Measurements from ENCODE around the gene SLC1A1. TPM values are rescaled to one million over a fixed set of nuclear protein-coding genes. Genes with fewer than 3 reads are reported as not detected.

SLC1A1 gene
- total RNA-seq, 1 experiment from 2014 or later: 0.05 TPM

DNA sequence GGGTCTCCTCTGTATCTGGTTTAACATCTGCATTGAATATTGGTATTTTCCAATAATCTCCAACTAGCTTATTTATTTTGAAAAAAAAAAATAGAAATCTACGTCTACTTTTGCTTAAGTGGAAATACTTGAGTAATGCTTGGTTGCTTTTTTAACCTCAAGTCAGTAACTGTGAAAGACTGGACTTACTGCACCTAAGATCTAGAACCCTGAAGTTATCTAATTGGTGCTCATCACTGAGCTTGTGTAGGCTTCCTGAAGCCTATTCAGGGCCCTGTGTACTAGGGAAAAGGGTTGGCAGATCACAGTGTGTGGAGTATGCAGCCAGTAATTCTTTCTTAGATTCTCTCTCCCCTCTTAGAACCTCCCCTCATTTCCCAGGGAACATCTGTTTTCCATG lies 16.2 kb downstream of the SLC1A1 start:
- CTCF ChIA-PET: no interaction called here
- no peak for TF ChIP-seq SIN3A (IDR thresholded peaks at IDR 0.05; ENCODE audit: borderline replicate concordance, insufficient read depth, low read depth, low read length)
- TF ChIP-seq, protein P1, sequence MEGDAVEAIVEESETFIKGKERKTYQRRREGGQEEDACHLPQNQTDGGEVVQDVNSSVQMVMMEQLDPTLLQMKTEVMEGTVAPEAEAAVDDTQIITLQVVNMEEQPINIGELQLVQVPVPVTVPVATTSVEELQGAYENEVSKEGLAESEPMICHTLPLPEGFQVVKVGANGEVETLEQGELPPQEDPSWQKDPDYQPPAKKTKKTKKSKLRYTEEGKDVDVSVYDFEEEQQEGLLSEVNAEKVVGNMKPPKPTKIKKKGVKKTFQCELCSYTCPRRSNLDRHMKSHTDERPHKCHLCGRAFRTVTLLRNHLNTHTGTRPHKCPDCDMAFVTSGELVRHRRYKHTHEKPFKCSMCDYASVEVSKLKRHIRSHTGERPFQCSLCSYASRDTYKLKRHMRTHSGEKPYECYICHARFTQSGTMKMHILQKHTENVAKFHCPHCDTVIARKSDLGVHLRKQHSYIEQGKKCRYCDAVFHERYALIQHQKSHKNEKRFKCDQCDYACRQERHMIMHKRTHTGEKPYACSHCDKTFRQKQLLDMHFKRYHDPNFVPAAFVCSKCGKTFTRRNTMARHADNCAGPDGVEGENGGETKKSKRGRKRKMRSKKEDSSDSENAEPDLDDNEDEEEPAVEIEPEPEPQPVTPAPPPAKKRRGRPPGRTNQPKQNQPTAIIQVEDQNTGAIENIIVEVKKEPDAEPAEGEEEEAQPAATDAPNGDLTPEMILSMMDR (IDR thresholded peaks at IDR 0.05): no peak
- no peak for TF ChIP-seq TCF7L2 (IDR thresholded peaks at IDR 0.05; ENCODE audit: low read depth, low read length)
- no peak for TF ChIP-seq REST (IDR thresholded peaks at IDR 0.05; ENCODE audit: insufficient read depth in 1 of 2, low read depth in 2 of 2, low read length in 1 of 2)
- no peak for TF ChIP-seq POLR2AphosphoS5 (IDR thresholded peaks at IDR 0.05; ENCODE audit: low read depth, low read length)
- Histone ChIP-seq H3K27ac (ENCODE audit: low read length) (no peak overlapping the region), H3K4me3 (ENCODE audit: low read depth in 2 of 2, low read length in 2 of 2) (no peak overlapping the region), H3K36me3 (ENCODE audit: control insufficient read depth, insufficient read depth, low read length) (no peaks in the 10 kb centered on the region), H3K4me1 (ENCODE audit: control insufficient read depth, insufficient read depth, low read length) (no peaks in the 10 kb centered on the region), H3K9me3 (ENCODE audit: control insufficient read depth, insufficient read depth, low read depth, low read length) (no peaks in the 10 kb centered on the region), H3K27me3 (ENCODE audit: control insufficient read depth, insufficient read depth, low read length) (no peaks in the 10 kb centered on the region)
- in situ Hi-C loops (cut with HindIII; ENCODE audit: low pct_unique_long_range_greater_than_20kb, low sequenced_read_pairs) (no loop called here), intact Hi-C loops (cut with micrococcal nuclease; ENCODE audit: unreplicated experiment) (no loop called here)
- DNase-seq (ENCODE audit: low read depth, low spot score) (no peak), ATAC-seq (no peak)
- POLR2A ChIA-PET: no interaction called here
- BruUV-seq (replicated peaks): no TSS peak

- no peak for TF ChIP-seq REST (IDR thresholded peaks at IDR 0.05; ENCODE audit: insufficient read depth in 1 of 2, low read depth in 2 of 2, low read length in 1 of 2)
- no peak for TF ChIP-seq TCF7L2 (IDR thresholded peaks at IDR 0.05; ENCODE audit: low read depth, low read length)
- TF ChIP-seq, protein P1 (IDR thresholded peaks at IDR 0.05): no peak
- no peak for TF ChIP-seq POLR2AphosphoS5 (IDR thresholded peaks at IDR 0.05; ENCODE audit: low read depth, low read length)
- TF ChIP-seq SIN3A (IDR thresholded peaks at IDR 0.05; ENCODE audit: borderline replicate concordance, insufficient read depth, low read depth, low read length): no peak
- in situ Hi-C loops (cut with HindIII; ENCODE audit: low pct_unique_long_range_greater_than_20kb, low sequenced_read_pairs): no loop called here
- DNase-seq (ENCODE audit: low read depth, low spot score) (no peak), ATAC-seq (no peak)
- Histone ChIP-seq H3K4me3 (ENCODE audit: low read depth in 2 of 2, low read length in 2 of 2) (no peak overlapping the region), H3K36me3 (ENCODE audit: control insufficient read depth, insufficient read depth, low read length) (no peaks in the 10 kb centered on the region), H3K4me1 (ENCODE audit: control insufficient read depth, insufficient read depth, low read length) (no peaks in the 10 kb centered on the region), H3K27me3 (ENCODE audit: control insufficient read depth, insufficient read depth, low read length) (no peaks in the 10 kb centered on the region), H3K9me3 (ENCODE audit: control insufficient read depth, insufficient read depth, low read depth, low read length) (no peaks in the 10 kb centered on the region), H3K27ac (ENCODE audit: low read length) (no peak overlapping the region)
- ChIA-PET POLR2A (no interaction called here), CTCF (no interaction called here)
- BruUV-seq (replicated peaks): no TSS peak
- intact Hi-C loops (cut with micrococcal nuclease; ENCODE audit: unreplicated experiment): no loop called here
These were observed 17.2 kb downstream of the SLC1A1 start for GRCh38 chr9:4507306-4508130.

Measured in Panc1 (cell line).